GM12865 (cell line): ENCODE measurements around the gene PDHA1.
A peak's percentile ranks its signal among the peaks of the same experiment; 100 is the strongest.

ENCODE experiments used
- DNase-seq: peaks from one replicate; pipeline ENCODE4 v3.0.0; 2010; ENCODE audit warnings: low read depth
- H3K4me3 ChIP-seq: 2 replicates; pipeline ENCODE4 v1.5.1; 2011; ENCODE audit warnings: mild to moderate bottlenecking, low read depth, low read length, control low read depth
- CTCF ChIP-seq: IDR thresholded peaks from 2 replicates; pipeline ENCODE4 v1.5.1; 2011; ENCODE audit warnings: low read length, control low read depth, low read depth, inconsistent platforms; ENCODE audit not compliant: insufficient read depth; ENCODE audit errors: missing control alignments

PDHA1 gene

GRCh38 chrX:19373351-19373891 is 29.7 kb downstream of the PDHA1 start:
- H3K4me3 ChIP-seq, result no peak overlapping the region
- TF ChIP-seq CTCF, result no peak
- DNase-seq, result no peak

- TF ChIP-seq CTCF, result no peak
- no peak for DNase-seq
- H3K4me3 ChIP-seq, result no peak overlapping the region
Measured at GRCh38 chrX:19375546-19375945, 31.8 kb downstream of the PDHA1 start.

- DNase-seq, result no peak
- TF ChIP-seq CTCF, result no peak
- H3K4me3 ChIP-seq, result no peak overlapping the region
Measured at GRCh38 chrX:19377799-19378198, 34.1 kb downstream of the PDHA1 start.

- H3K4me3 ChIP-seq, result no peak overlapping the region
- DNase-seq, result no peak
- no peak for TF ChIP-seq CTCF
Measured at GRCh38 chrX:19381326-19381725, 37.6 kb downstream of the PDHA1 start.

- TF ChIP-seq CTCF, result peak; percentile 70
- no peak overlapping the region for H3K4me3 ChIP-seq
- peak; percentile 62 for DNase-seq
Measured at GRCh38 chrX:19382555-19383145, 38.9 kb downstream of the PDHA1 start.

- TF ChIP-seq CTCF, result no peak
Measured at GRCh38 chrX:19386679-19387078, 43.0 kb downstream of the PDHA1 start.

GRCh38 chrX:19388064-19388679 is 44.4 kb downstream of the PDHA1 start:
- TF ChIP-seq CTCF, result no peak
- no peak overlapping the region for H3K4me3 ChIP-seq
- no peak for DNase-seq

More at GRCh38 chrX:19386679-19387078, 43.0 kb downstream of the PDHA1 start:
- no peak for DNase-seq
- no peak overlapping the region for H3K4me3 ChIP-seq
